ENCODE measurements around the gene FAM47E. TPM values are rescaled to one million over a fixed set of nuclear protein-coding genes. Genes with fewer than 3 reads are reported as not detected.

The FAM47E gene
- total and polyA plus RNA-seq, 2 of the 8 experiments (the other 6 are each of a cell fraction or from before 2014, with no cell fraction given), result 1.3 to 1.4 TPM

- H3K4me3 ChIP-seq (ENCODE audit: extremely low read depth in 1 of 4, insufficient read depth in 2 of 4, low read depth in 3 of 4, low read length in 4 of 4), result no peak overlapping the region
- H3K4me1 ChIP-seq (replicated peaks in 1 of 4; ENCODE audit: control insufficient read depth in 3 of 4, insufficient read depth in 4 of 4, low read length in 3 of 4), result no peaks in the 10 kb centered on the region; a peak in 1 of 7 replicates
- peaks cover 0 to 4% (median 0%) of the 10 kb centered on the region in 4 experiments; a peak in 2 of 8 replicates for H3K36me3 ChIP-seq (ENCODE audit: control insufficient read depth in 2 of 4, insufficient read depth in 4 of 4, low read length in 3 of 4)
- H3K79me1 ChIP-seq (ENCODE audit: low read depth, low read length), result no peaks in the 10 kb centered on the region
- no peak overlapping the region for H3K18ac ChIP-seq (ENCODE audit: extremely low read depth, low read length)
- H3K56ac ChIP-seq (replicated peaks; ENCODE audit: insufficient read length, low read depth, low read length), result no peak overlapping the region
- H4K5ac ChIP-seq (ENCODE audit: insufficient read length, low read depth, low read length), result no peak overlapping the region
- no peak for FAIRE-seq
- no peaks in the 10 kb centered on the region for H3K9me3 ChIP-seq (ENCODE audit: insufficient read depth in 2 of 2, low read depth in 1 of 2, low read length in 1 of 2)
- ChIA-PET POLR2A (ENCODE audit: partially characterized antibody) (no interaction called here), CTCF (ENCODE audit: partially characterized antibody) (interaction anchor here (1.0 to 4.4 kb wide), 5 partner anchors 14 to 128 kb away, joined by 3 to 35 read pairs (median 21); no protein-coding TSS in a partner anchor)
- H3K4me2 ChIP-seq (ENCODE audit: insufficient read depth in 1 of 2, low read depth in 2 of 2, low read length in 2 of 2), result no peak overlapping the region; a peak in 1 of 4 replicates
- H2BK120ac ChIP-seq (replicated peaks; ENCODE audit: low read depth, low read length), result no peak overlapping the region
- no peak overlapping the region for H2AK5ac ChIP-seq (ENCODE audit: low read depth, low read length)
- no peak overlapping the region for H2BK5ac ChIP-seq (ENCODE audit: low read depth, low read length)
- DNase-seq (ENCODE audit: low read depth in 1 of 2, low spot score in 2 of 2), result no peak
- no peak overlapping the region for H3K14ac ChIP-seq (ENCODE audit: insufficient read length)
- WGBS, 2 experiments (ENCODE audit: extremely low coverage in 1 of 2, insufficient coverage in 1 of 2, insufficient read length in 1 of 2, insufficient replicate concordance in 2 of 2, low coverage in 1 of 2, low lambda C conversion rate in 2 of 2, missing lambda C conversion rate in 1 of 2), result 85% methylated on average over 6 of the region's 6 CpGs; no CpG with 5 or more reads in 1 of the 2 experiments
- H3K9ac ChIP-seq (replicated peaks in 1 of 4; ENCODE audit: extremely low read depth in 1 of 4, low read depth in 3 of 4, low read length in 3 of 4), result no peak overlapping the region
- no peak overlapping the region for H3K27ac ChIP-seq (ENCODE audit: low read depth, low read length)
- H3K23ac ChIP-seq (ENCODE audit: insufficient read length), result no peak overlapping the region
- peaks cover 0 to 1% of the 10 kb centered on the region in 2 experiments for H4K20me1 ChIP-seq (replicated peaks in 1 of 2; ENCODE audit: control insufficient read depth in 1 of 2, insufficient read depth in 2 of 2, low read length in 2 of 2)
- no peak overlapping the region for H2BK12ac ChIP-seq (ENCODE audit: low read depth, low read length)
- H4K91ac ChIP-seq (replicated peaks; ENCODE audit: insufficient read length, low read length), result no peak overlapping the region
- no peak for TF ChIP-seq MAX (IDR thresholded peaks at IDR 0.05)
- no peak for TF ChIP-seq ASH2L (IDR thresholded peaks at IDR 0.05; ENCODE audit: low read length)
- no peak for TF ChIP-seq MAFK (IDR thresholded peaks at IDR 0.05; ENCODE audit: low read depth, low read length)
- no peak for TF ChIP-seq EZH2 (IDR thresholded peaks at IDR 0.05; ENCODE audit: low read depth, low read length, severe bottlenecking)
- no peak for TF ChIP-seq NRF1 (IDR thresholded peaks at IDR 0.05; ENCODE audit: low read depth, low read length)
- TF ChIP-seq RNF2 (IDR thresholded peaks at IDR 0.05; ENCODE audit: borderline replicate concordance, low read depth, low read length, missing control alignments, poor library complexity, severe bottlenecking), result no peak
- no peak for TF ChIP-seq CHD1 (IDR thresholded peaks at IDR 0.05; ENCODE audit: low read depth, low read length)
- no peak for TF ChIP-seq CTBP2 (IDR thresholded peaks at IDR 0.05; ENCODE audit: borderline replicate concordance, insufficient read depth, insufficient read length, low read length)
- no peak for TF ChIP-seq TAF1 (IDR thresholded peaks at IDR 0.05; ENCODE audit: low read depth, low read length)
- no peak for TF ChIP-seq BCL11A (IDR thresholded peaks at IDR 0.05; ENCODE audit: low read depth in 2 of 2, low read length in 2 of 2)
- no peak for TF ChIP-seq NANOG (IDR thresholded peaks at IDR 0.05; ENCODE audit: insufficient read depth, low read depth, low read length, poor library complexity, severe bottlenecking)
- TF ChIP-seq EP300 (IDR thresholded peaks at IDR 0.05; ENCODE audit: borderline replicate concordance in 1 of 2, low read depth in 2 of 2, low read length in 2 of 2), result no peak
- no peak for TF ChIP-seq ZNF274 (IDR thresholded peaks at IDR 0.05; ENCODE audit: borderline replicate concordance, extremely low read depth, low read length)
- no peaks in the 10 kb centered on the region for H3K79me2 ChIP-seq (ENCODE audit: control insufficient read depth in 1 of 2, insufficient read depth in 2 of 2, low read length in 2 of 2)
- no peak overlapping the region for H3K4ac ChIP-seq (replicated peaks; ENCODE audit: insufficient read length, low read depth, low read length)
- H3K23me2 ChIP-seq (ENCODE audit: low read depth, low read length), result peaks cover 8% of the 10 kb centered on the region; the same call in 1 of the 2 replicates
- H2BK15ac ChIP-seq (ENCODE audit: low read length), result no peak overlapping the region
- no peak overlapping the region for H4K8ac ChIP-seq (ENCODE audit: extremely low read depth, insufficient read depth, low read length)
- H3K27me3 ChIP-seq (replicated peaks in 1 of 4; ENCODE audit: control insufficient read depth in 3 of 4, extremely low read depth in 1 of 4, insufficient read depth in 3 of 4, low read length in 3 of 4), result peaks cover 2 to 17% (median 11%) of the 10 kb centered on the region in 4 experiments
- H2AFZ ChIP-seq (ENCODE audit: low read length), result no peak overlapping the region
- no peak overlapping the region for H2BK20ac ChIP-seq (ENCODE audit: low read length)
These were observed 57.0 kb downstream of the FAM47E start for GRCh38 chr4:76308548-76308947.

Data from H1 (cell line).